BLaER1 treated with 17β-estradiol and CSF1 and Interleukin-3, amounts not matched to agents 10 nM and 100 nM (cell line): ENCODE results near the gene SALL1.

Experiments used
- H3K27ac ChIP-seq, 11 experiments: shearing (Covaris generic); formaldehyde crosslinking; 2 replicates each; pipeline ENCODE4 v1.8.1; 2022
- H3K27me3 ChIP-seq, 11 experiments: shearing (Covaris generic); formaldehyde crosslinking; 2 replicates each; pipeline ENCODE4 v1.8.1; 2022
- H3K36me3 ChIP-seq, 11 experiments: shearing (Covaris generic); formaldehyde crosslinking; 2 replicates each; pipeline ENCODE4 v1.8.1; 2022
- H3K4me1 ChIP-seq, 10 experiments: shearing (Covaris generic); formaldehyde crosslinking; 2 replicates each; pipeline ENCODE4 v1.8.1; 2022
- H3K4me2 ChIP-seq, 11 experiments: shearing (Covaris generic); formaldehyde crosslinking; 2 replicates each; pipeline ENCODE4 v1.8.1; 2022
- H3K4me3 ChIP-seq, 10 experiments: shearing (Covaris generic); formaldehyde crosslinking; 2 replicates each; pipeline ENCODE4 v1.8.1; 2022
- H3K9ac ChIP-seq, 11 experiments: shearing (Covaris generic); formaldehyde crosslinking; 2 replicates each; pipeline ENCODE4 v1.8.1; 2022
- H3K9me3 ChIP-seq, 11 experiments: shearing (Covaris generic); formaldehyde crosslinking; replicated peaks in 1 of 11; 2 replicates each; pipeline ENCODE4 v1.8.1; 2022
- H4K20me1 ChIP-seq, 11 experiments: shearing (Covaris generic); formaldehyde crosslinking; 2 replicates each; pipeline ENCODE4 v1.8.1; 2022
- Cebpa-rat ChIP-seq, 11 experiments: shearing (Covaris generic); IDR thresholded peaks; 2 replicates each; pipeline ENCODE4 v1.8.1; 2022

SALL1 gene

DNA sequence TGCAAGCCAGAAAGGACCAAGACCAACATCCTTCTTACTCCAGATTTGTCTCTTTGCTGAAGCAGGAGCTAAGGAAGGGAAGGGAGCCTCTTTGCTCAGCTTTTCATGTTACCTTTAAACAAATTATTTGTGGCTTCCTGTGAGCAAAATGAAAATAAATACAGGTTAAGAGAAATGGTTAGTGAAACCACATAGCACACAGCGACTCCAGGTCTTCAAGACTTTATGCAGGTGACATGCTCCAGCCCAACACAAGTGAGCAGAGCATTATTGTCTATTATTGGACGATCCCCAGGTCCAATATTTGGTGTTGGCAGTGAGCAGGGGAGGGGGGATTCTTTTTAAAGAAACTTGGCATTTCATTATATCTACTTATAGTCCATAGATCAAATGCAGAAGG, 53.3 kb downstream of the SALL1 start:
- no peaks in the 10 kb centered on the region for H3K4me1 ChIP-seq
- no peaks in the 10 kb centered on the region for H4K20me1 ChIP-seq
- no peak overlapping the region for H3K9ac ChIP-seq
- TF ChIP-seq Cebpa-rat (IDR thresholded peaks at IDR 0.05) = no peak
- H3K9me3 ChIP-seq = no peaks in the 10 kb centered on the region
- H3K4me3 ChIP-seq = no peak overlapping the region
- no peak overlapping the region for H3K4me2 ChIP-seq
- H3K27me3 ChIP-seq = no peaks in the 10 kb centered on the region
- no peaks in the 10 kb centered on the region for H3K36me3 ChIP-seq
- H3K27ac ChIP-seq = no peak overlapping the region

DNA sequence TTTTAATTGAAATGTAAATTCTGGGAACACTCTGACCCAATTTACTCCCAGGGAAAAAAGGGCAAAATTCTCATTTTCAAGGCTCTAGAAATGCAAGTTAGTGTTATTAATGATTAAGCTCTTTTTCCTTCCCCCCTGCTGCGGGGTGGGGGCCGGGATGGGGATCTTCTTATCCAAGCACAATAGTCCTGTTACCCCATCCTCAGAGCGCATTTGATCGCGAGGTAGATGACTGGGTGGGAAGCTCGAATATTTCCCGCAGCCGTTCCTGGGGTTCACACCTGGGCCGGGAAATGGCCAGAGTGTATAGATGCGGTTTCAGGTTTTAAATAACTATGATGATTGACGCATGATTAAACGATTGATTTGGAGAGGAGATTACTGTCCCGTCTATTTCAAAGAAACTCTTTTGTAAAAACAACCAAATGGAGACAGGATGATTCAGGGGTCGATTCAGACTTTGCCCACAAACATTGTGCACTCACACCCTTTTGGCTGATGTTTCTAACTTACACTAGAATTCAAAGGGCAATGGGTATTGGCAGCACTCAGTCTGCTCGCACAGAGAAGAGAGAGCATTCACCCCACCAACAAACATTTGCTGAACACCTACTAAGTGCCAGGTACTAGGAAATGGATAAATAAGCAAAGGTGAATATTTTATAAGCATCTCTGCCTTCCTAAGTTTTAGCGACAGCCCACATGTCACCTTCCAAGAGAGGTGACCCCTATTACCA, 55.0 kb downstream of the SALL1 start:
- no peak overlapping the region for H3K4me2 ChIP-seq
- no peak overlapping the region for H3K9ac ChIP-seq
- no peaks in the 10 kb centered on the region for H3K27me3 ChIP-seq
- no peaks in the 10 kb centered on the region for H4K20me1 ChIP-seq
- peaks cover 5 to 15% (median 9%) of the 10 kb centered on the region in 11 experiments; a peak in 15 of 22 replicates for H3K9me3 ChIP-seq
- TF ChIP-seq Cebpa-rat (IDR thresholded peaks at IDR 0.05) = no peak
- H3K4me3 ChIP-seq = no peak overlapping the region
- H3K36me3 ChIP-seq = no peaks in the 10 kb centered on the region
- no peaks in the 10 kb centered on the region for H3K4me1 ChIP-seq
- no peak overlapping the region for H3K27ac ChIP-seq

DNA sequence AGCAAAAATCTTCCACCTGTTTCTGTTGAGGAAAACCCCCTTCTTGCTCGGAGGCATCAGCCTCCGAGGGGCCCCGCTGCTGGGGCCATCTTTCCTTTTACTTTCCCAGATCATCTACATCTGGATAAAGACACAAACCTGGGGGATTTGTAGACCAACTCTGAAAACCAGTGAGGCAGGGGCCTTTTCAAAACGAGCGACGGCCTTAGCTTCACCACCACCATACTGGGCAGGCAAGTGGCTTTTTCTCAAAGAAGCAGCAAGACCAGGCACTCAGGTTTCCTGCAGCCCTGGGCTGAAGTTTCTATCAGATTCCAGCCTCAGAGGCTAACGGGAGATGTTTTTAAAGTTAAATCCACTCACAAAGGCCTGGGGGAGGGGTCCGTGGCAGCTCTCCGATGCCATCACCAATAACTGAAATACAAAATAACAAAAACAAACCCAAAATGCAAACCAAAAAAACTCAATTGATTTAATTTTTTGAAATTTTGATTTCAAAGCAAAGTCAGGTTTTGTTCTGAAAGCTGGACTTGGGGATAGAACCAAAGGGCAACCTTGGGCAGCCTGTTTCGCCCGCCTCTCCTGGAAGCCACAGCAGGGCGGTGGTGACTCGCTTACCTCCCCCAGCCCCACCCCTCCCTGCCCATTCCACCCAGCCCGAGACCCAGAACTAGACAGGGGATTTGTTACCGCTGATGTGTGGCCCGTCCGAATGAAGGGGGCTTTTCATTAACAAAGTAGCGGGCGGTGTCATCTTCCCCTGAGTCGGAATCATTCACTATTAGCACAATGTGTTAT, 55.8 kb downstream of the SALL1 start:
- Histone ChIP-seq H3K4me2 (no peak overlapping the region), H3K27me3 (no peaks in the 10 kb centered on the region), H3K4me3 (no peak overlapping the region), H3K9me3 (peaks cover 5 to 15% (median 9%) of the 10 kb centered on the region in 11 experiments; a peak in 15 of 22 replicates), H4K20me1 (no peaks in the 10 kb centered on the region), H3K4me1 (no peaks in the 10 kb centered on the region), H3K9ac (no peak overlapping the region), H3K27ac (no peak overlapping the region), H3K36me3 (no peaks in the 10 kb centered on the region)
- TF ChIP-seq Cebpa-rat (IDR thresholded peaks at IDR 0.05) = no peak

DNA sequence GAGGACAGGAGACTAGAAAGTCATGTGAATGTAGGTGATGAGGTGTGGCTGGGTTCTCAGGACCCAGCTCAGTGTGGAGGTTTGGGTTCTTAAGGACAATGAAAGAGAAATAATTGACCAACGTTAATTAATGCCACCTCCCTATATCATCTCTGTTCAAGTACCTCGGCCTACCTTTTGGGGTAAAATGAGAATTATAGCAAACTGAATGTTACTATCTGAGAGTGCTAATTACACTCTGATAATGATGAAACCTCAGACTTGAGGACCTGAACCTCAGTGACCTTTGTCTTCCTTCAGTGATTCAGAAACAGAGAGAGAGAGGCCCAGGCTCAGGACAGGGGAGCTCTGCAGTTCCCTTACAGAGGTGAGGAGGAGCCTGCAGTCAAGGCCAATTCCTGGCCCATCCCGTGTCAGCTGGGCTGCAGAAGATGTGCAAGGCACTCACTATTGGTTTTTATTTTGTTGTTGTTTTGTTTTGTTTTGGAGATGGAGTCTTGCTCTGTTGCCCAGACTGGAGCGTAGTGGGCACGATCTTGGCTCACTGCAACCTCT, 57.3 kb downstream of the SALL1 start:
- H3K4me2 ChIP-seq = no peak overlapping the region
- no peak overlapping the region for H3K27ac ChIP-seq
- no peak overlapping the region for H3K9ac ChIP-seq
- no peak overlapping the region for H3K4me3 ChIP-seq
- peaks cover 5 to 15% (median 12%) of the 10 kb centered on the region in 11 experiments; a peak in 15 of 22 replicates for H3K9me3 ChIP-seq
- no peaks in the 10 kb centered on the region for H3K4me1 ChIP-seq
- H4K20me1 ChIP-seq = no peaks in the 10 kb centered on the region
- no peaks in the 10 kb centered on the region for H3K36me3 ChIP-seq
- H3K27me3 ChIP-seq = no peaks in the 10 kb centered on the region
- no peak for TF ChIP-seq Cebpa-rat (IDR thresholded peaks at IDR 0.05)
